HG02943 (cell line): ENCODE data around the gene GCAT.

Experiments used
- ATAC-seq: cut with Tn5 transposase; IDR thresholded peaks from one replicate; pipeline ENCODE4 v1.9.1; 2021; ENCODE audit warnings: mild to moderate bottlenecking, low read depth, moderate library complexity; ENCODE audit not compliant: unreplicated experiment

The GCAT gene

DNA sequence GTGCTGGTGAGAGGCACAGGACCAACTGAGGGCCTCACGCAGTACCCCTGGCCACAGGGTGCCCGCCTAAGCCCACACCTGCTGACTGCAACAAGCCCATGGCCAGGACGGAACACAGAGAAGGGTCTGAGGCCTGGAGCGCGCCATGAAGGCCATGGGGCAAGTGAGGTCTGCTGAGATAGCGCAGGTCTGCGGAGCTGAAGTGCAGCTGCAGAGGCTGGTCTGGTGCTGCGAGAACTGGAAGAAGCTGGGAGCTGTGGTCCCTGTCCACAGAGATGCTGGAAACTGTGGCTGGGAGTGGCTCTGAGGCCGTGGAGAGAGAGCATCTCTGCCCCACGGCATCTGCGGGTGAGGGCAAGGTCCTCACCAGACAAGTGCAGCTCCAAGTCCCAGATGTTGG, 23.7 kb downstream of the GCAT start:
- ATAC-seq: no peak

DNA sequence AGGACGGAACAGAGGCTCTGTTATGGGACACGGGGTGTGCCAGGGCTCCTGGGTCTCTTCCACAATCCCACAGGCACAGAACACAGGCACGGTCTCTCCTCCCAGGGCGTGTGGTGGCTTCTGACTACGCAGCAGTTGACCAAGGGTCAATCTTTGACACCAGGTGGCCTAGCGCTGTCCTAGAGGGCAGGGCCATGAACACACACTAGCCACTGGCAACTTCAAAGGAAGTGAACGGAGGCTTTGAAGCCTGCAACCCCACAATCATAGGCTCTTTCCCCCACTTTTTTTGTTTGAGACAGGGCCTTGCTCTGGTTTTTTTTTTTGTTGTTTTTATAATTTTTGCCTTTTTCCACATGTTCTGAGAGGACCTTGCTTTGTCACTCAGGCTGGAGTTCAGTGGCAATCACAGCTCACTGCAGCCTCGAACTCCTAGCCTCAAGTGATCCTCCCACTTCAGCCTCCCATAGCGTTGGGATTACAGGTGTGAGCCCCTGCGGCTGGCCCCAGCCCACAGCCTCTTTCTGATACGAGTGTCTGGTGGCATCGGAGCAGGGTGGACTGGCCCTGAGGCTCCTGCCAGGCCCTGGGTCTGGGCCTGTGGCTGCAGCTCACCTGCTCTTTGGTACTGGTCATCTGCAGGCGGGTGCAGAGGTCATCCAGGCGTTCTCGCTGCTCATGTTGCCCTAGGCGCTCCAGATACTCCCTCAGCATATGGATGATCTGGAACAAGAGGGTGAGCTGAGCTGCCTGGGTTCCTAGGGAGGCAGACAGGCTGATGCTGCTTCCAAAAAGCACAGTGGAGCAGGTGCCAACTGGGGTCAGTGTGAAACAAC, 24.5 kb downstream of the GCAT start:
- no peak for ATAC-seq

DNA sequence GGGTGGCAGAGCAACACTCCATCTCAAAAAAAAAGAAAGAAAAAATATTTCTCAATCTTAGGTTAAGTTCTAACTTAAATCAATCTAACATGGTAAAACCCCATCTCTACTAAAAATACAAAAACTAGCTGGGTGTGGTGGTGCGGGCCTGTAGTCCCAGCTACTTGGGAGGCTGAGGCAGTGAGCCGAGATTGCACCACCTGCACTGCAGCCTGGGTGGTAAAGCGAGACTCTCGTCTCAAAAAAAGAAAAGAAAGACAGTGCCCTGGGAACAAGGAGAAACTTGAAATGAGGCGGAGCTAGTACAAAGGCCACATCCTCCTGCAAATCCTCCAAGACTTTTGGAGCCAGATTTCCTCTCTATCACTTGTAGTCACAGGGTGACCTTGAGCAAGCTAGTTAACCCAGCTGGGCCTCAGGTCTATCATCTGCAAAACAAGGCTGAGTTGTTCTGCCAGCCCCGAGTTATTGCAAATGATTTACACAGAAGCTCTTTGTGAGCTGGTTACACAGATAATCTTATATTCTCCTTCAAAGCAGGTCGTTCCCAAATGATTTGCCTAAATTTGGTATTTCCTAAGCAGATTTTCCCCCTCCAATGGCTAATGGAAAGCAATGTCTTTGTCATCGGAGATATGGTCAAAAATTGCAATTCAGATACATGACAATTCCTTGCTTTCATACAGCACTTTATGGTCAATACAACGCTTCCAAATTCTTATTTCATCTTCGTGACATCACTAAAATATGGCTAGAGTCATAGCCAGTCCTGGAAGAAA, 34.5 kb downstream of the GCAT start:
- ATAC-seq: no peak

DNA sequence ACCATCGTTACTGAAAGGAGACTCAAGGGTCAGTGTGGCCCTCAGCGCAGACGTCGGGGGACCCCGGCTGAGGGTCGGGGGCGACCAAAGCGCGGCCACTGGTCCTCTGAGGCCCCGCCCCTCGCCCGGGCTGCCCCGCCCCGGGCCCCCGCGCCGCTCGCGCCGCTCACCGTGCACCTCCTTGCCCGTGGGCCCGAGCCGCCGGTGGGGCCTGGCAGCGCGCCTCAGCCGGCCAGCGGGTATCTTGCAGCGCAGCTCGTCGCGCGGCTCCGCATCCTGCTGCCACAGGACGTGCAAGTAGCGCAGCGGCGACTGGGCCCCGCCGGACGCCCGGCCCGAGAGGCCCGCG, 36.0 kb downstream of the GCAT start:
- ATAC-seq: peak; percentile 26

DNA sequence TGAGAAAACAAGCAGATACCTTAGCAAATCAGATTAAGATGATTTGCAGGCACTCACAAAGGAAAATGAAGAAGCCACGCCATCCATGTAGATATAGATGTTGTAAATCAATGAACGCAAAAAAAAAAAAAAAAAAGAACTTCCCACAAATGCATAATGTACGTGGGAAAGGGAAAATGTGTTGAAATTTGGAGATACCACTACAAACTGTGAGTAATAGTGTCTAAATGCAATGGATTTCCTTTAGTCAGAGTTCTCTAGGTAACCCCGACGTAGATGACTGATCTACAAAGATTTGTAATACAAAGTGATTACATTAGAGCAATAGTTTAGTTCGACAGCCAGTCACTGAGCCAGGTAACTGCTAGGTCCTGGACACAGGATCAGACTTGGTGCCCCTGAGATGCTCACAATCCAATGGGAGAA, 37.2 kb downstream of the GCAT start:
- ATAC-seq: no peak

DNA sequence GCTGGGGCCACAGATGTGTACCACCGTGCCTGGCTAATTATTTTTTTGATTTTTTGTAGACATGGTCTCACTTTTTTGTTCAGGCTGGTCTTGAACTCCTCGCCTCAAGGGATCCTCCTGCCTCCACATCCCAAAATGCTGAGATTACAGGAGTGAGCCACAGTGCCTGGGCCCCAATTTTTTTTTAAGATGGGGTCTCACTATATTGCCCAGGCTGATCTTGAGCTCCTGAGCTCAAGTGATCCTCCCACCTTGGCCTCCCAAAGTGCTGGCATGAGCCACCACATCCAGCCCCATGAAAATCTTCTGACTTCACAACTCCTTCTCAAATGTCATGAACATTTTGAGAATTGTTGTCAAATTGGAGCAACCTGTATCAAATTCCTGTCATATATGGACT, 38.7 kb downstream of the GCAT start:
- no peak for ATAC-seq

DNA sequence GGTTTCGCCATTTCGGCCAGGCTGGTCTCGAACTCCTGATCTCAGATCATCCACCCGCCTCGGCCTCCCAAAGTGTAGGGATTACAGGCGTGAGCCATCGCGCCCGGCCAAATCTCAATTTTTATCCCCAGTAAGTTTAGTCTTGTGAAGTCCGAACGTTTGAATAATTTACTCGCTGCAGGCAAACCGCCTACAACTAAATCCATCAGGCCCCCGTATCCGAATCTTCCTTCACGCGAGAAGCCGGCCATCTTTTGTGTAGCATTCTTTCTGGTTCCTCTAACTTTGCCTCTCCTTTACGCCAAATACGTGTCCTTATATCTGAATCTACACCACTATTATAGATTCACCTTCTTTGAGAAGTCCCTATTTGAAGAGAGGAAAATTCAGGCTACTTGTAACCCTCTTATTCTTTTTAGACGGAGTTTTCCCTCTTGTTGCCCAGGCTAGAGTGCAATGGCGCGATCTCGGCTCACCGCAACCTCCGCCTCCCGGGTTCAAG, 40.9 kb downstream of the GCAT start:
- no peak for ATAC-seq

DNA sequence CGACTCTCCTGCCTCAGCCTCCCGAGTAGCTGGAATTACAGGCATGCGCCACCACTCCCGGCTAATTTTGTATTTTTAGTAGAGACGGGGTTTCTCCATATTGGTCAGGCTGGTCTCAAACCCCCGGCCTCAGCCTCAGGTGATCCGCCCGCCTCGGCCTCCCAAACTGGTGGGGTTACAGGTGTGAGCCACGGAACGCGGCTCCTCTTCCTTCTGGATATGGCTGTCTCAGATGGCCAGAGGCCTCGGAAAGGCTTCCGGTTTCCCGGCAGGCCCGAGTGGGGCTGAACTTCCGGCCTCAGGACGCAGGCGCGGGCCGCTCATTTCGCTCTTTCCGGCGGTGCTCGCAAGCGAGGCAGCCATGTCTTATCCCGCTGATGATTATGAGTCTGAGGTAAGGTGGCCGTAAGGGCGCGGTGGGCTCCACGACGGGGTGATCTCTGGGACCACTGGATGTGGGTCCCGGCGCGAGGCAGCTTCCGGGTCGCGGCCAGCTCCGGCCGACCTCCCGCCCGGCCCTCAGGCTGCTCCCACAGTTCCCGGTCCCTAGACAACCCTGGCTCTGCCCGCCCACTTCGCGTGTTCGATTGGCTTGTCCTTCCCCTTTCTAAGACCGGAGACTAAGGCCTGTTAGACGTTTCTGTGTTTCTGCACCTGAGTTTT, 41.5 kb downstream of the GCAT start, which contains the start of gene EIF3L:
TSS of gene EIF3L (plus strand) at position 331 of the 663 bp plus-strand sequence. CDS start at position 362, 31 bp downstream.
- ATAC-seq: peak; percentile 48

DNA sequence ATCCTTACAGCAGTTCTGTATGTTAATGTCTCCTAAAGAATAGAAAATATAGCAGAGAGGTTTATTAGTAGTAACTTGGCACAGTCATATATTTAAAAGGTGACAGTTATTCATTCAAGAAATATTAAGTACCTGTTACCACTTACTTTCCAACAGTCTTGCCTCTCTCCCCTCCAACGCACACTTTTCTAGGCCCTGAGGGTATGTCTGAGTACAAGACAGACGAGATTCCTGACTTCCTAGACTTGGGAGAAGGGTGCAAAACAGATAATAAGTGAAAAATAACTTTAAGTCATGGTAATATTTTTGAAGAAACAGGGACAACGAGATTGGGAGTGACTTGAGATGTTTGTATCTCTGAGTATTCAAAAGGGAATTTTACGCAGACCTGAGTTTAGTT, 43.1 kb downstream of the GCAT start:
- ATAC-seq: no peak

DNA sequence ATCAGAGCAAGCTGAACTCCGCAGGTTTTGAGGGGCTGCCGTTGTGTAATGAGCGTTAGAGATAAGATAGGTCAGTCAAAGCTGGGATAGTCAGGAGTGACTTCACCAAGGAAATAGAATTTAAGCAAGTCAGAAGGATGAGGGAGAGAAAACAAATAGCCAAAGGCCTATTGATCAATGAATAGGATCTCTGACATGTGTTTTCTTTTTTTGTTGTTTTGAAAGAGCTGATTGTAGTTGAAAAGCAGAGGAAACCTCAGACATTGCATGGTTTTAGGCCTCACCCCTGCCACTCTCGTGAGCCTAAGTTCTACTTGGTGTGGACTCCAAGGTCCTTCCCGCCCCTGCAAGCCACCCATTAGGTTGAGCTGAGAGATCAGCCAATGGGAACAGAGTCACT, 44.7 kb downstream of the GCAT start:
- ATAC-seq: no peak

DNA sequence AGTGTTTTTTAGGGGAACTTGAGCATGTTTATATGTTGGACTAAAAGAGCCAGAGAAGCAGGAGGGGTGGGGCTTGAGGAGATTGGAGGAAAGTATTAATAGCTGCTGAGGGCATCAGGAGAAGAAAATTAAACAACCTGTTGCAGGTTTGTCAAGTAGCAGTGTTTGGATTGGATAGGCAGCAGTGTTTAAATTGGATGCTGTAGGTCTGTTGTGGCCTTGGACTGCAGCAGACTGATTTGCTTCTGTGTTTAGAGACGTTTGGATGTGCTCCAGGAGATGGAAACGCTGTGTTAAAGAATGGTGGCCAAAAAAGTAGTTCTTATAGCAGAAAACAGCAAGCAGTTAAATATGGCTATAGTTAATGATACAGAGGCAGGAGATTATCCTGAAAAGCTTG, 47.2 kb downstream of the GCAT start:
- ATAC-seq: no peak

DNA sequence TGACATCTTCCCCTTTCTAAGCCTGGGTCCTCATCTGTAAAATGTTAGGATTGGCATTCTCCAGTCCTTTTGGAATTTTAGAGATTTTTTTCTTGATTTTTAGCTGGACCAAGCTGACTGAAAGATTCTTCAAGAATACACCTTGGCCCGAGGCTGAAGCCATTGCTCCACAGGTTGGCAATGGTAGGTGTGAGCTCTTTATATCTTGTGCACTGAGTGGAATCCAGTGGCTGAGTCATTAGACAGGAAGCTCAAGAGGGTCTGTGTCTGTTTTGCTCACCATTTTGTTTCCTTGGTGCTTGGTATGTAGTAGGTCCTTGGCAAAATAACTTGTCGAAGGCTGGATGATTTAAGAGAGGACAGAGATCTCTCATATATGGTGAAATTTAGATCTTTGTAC, 47.7 kb downstream of the GCAT start:
- no peak for ATAC-seq

DNA sequence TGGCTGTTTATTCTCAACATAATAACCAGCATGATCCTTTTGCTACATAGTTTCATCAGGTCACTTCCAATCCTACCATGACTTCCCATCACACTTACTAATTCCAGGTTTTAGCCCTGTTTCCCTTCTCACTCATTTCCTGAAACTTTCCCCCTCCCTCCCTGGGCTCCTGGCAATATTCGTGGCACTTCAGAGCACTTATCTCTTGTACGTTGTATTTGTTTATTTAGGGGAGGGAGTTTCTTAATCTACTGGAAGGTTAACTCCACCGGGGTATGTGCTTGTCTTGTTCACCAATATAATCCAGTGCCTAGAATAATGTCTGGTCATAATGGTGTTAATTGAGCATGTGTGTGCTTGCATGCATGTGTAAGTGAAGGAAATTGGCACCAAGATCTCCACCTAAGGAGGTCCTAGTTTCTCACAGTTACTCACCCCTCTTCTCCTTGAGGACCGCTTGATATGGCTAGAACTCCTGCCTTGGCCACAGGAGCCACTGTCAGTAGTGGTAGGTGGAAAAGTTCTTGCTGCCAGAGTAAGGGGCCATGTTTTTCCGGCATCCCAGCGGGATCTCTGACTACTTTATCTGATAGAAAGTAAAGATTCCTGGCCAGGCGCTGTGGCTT, 53.2 kb downstream of the GCAT start:
- ATAC-seq: no peak

DNA sequence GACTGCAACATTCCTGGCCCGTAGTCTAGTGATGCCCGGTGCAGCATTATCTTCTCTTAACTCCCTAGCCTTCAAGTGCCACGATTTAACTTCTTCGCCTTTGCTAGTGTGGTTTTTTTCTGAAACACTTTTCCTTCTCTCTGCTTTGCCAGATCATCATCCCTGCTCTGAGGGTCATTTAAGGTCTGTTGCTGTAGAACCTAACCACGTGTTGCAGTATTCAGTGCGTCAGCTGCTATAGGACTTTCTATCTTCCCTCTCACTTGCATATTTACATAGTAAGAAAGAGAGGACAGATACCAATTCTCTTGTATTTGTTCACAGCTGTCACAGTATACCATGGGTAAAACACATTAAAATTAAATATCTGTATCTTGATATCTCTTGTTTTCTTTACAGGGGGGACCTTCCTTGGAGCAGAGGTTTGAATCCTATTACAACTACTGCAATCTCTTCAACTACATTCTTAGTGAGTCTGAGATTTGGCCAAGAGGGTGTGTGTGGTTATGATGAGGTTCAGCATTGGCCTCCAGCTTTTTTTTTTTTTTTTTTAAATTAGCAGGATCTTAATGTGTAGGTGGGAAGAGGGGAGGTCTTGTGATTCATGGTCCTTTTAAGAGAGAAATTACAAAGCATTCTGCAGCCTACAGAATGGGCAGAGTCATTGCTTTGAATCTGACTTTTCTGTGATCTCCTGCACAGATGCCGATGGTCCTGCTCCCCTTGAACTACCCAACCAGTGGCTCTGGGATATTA, 55.0 kb downstream of the GCAT start:
- ATAC-seq: no peak

DNA sequence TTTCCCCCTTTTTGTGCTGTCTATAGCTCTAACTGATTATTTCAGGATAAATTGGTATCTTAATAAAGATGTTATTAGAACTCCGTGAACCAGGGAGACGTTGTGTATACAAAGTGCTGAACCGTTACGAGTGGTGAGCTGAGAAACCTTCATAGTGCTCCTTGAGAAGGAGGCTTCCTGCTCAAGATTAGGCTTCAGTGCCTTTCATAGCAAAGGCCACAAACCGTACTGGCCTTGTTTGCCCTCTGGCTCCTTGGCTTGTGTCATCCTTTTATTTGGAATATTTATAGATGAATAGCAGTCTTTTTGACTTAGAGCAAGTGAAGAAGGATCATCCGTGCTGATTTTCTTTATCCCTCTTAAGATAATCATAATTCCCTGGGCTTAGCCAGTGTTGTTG, 57.8 kb downstream of the GCAT start:
- ATAC-seq: no peak
